Measurements from ENCODE around the gene COLQ.

GRCh38 chr3:15495461-15496340, 25.8 kb downstream of the COLQ start:
- TF ChIP-seq POLR2A (IDR thresholded peaks at IDR 0.05): no peak
- TF ChIP-seq, protein P1, sequence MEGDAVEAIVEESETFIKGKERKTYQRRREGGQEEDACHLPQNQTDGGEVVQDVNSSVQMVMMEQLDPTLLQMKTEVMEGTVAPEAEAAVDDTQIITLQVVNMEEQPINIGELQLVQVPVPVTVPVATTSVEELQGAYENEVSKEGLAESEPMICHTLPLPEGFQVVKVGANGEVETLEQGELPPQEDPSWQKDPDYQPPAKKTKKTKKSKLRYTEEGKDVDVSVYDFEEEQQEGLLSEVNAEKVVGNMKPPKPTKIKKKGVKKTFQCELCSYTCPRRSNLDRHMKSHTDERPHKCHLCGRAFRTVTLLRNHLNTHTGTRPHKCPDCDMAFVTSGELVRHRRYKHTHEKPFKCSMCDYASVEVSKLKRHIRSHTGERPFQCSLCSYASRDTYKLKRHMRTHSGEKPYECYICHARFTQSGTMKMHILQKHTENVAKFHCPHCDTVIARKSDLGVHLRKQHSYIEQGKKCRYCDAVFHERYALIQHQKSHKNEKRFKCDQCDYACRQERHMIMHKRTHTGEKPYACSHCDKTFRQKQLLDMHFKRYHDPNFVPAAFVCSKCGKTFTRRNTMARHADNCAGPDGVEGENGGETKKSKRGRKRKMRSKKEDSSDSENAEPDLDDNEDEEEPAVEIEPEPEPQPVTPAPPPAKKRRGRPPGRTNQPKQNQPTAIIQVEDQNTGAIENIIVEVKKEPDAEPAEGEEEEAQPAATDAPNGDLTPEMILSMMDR (IDR thresholded peaks at IDR 0.05): no peak

Measured in tibial nerve (tissue), 3 donors.